NCI-H2227 treated with DMSO at 0.1 percent for 48 hours (cell line): ENCODE data around the gene GATAD2B.
A peak's percentile ranks its signal among the peaks of the same experiment; 100 is the strongest.
"Not testable (repeated sequence)": the region's sequence is repeated elsewhere in the genome, so short reads cannot be mapped to it uniquely, and the experiment has no call there.

ENCODE experiments used
- DNase-seq: peaks from one replicate; lab custom pipeline; 2025; lab: John Stamatoyannopoulos, UW

Gene GATAD2B

DNA sequence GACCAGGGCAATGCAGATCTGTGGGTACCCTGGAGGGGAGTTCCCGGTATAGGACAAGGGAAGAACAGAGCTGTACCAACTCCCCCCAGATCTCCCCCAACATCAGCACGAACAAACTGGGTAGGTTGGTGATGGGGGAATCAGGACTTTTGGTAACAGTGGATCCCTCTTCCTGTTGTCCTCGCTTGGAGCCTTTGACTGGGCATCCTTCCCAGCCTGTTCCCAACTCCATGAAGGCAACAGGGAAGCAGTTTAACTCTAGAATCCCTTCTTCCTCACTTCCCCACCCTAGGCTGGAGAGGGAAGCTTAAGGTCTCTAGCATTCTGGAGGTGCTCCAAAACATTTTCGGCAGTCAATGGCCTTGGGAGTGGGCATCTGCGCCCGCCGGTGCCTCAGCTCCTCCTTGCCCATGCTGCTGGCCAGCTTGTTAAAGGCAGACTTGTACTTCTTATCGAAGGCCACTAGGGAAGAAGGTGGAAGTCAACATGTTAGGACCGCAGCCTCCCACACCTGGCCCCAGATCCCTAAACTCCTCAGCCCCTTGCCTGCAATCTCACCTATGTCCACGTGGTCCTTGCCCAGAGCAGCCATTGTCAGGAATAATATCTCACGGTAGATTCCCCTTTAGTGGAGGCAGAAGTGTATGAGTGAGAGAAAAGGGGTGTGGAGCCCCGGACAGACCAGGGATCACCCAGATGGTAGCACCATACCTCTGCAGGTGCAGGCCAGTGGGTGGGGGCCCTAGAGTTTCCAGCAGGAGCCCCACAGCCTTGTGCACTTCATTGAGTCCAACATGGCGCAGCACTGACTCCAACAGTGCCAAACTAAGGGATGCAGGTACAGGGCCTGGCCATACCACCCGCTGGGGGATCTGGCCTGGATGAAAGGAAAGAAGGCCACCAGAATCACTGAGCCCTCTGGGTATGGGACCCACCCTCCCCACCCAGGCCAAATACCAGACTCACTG lies 7.5 kb upstream of the GATAD2B start:
- no peak for DNase-seq

DNA sequence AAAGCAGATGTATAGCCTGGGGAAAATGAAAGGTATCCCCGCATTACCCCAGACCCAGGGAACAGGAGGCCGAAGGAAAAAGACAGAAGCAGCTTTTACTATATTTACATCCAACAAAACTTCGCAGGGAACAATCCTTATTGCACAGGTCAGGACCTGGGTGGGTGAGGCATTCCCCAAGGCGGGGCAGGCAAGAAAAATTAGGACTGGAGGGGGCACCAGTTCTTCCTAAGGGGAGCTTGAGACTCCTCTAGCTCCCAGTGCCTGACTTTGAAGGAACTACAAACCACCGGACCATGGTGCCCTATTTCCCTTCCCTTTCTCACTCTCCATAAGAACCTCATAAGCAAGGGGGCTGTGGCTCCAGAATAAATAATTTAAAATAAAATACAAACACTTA lies 6.7 kb upstream of the GATAD2B start:
- DNase-seq = no peak

DNA sequence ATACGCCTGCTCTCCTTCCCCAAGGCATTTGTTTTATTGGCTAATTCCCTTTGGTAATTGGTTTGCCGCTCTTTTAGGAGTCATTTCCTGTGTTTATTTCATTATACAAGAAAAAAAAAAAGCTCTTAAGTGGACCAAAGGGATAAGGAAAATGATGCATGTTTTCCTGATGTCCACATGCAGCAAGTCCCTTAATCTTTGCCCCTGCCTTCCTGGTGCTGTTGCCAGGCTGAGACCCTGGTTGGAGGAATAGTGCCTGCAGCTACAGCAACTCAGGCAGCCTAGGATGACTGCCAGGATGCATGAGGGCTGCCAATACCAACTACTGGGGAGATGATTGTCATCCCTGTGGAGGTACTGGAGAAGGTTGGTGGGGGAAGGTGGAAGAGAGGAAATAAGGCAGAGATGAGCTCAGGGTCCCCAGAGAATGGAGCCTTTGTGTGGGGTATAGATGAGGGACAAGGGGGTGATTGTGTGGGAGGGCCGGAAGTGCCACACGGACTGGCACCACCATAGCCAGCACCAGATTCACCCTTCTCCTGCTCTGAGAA lies 6.1 kb upstream of the GATAD2B start:
- DNase-seq = no peak

DNA sequence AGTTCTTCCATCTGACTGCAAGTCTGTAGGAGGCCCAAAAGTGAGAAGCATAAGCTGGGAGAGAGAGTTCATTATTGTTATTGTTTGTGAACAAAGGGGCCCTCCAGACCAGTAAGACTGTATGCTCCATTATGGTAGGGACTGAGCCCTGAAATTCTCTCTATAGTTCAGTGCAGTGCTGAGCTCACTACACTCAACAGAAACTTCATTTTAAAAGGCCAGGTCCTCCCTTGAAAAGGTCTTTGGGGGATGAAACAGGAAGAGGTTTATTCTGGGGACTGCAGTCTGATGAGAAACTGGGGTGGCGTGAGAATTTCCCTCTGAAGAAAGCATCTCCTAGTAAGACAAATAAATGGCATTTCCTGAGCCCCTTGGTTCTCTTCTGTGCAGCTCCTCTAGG lies 5.5 kb upstream of the GATAD2B start:
- no peak for DNase-seq

DNA sequence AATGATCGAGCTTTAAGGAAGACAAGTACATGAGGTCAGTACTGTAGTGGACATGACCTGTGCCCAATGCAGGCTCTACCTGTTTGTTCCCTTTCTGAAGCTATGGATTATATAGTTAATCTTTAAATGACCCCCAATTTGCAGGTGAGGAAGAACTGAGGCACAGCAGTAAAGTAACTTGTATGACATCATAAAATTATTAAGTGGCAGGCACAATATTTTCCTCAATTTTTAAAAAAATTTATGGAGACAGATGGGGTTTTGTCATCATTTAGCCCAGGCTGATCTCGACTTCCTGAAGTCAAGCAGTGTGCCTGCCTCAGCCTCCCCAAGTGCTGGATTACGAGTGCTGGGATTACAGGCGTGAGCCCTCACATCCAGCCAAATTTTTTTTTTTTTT lies 3.6 kb upstream of the GATAD2B start:
- no peak for DNase-seq

DNA sequence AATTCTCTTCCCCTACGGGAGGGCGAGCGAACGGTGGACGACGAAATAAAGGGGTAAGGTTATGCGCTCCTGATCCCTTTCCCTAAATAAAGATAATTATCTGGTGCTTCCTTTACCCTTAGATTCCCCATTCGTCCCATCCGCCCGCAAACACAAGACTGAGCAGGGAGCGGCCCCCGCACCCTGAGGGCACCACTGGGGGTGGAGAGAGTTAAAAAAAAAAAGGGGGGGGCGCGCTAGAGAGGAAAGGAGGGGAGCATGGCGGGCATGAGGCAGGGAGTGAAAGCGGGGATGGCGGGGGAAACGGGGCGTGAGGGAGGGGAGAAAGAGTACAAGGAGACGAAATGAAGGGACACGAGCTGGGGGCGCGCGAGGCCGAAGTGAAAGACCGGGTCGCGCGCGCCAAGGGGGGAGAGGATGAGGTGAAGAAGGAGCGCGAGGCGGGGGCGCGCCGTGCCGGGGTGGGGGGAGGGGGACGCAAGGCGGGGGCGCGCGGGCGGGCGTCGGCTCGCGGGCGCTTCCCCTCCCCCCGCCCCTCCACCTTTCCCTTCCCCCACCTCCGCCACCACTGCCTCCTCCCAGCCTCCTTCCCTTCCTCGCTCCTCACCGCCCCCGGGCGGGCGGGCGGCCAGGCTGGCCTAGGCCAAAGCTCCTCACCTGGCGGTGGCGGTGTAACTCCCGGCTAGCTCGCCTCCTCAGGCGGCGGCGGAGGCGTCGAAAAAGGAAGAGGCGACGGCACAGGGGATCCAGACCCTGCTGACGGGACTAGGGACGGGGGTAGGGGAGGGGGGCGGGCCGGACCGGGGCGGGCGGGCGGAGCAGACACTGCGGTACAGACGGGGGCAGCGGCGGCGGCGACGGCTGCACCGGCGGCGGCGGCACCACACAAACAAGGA lies 448 bp downstream of the GATAD2B start:
- DNase-seq = peak; percentile 43

DNA sequence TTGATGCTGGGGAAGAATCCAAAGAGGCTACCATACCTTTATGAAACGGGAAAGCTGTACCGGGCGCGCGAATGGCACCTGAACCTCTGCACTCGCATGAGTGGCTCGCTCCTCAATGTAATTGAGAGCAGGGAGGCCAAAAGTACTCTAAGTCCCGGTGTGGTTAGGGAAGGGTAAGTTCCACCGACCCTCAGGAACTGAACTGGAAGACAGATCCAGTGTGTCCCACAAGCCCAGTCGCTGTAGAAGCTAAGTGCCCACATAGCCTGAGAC lies 1.0 kb downstream of the GATAD2B start:
- DNase-seq = no peak

DNA sequence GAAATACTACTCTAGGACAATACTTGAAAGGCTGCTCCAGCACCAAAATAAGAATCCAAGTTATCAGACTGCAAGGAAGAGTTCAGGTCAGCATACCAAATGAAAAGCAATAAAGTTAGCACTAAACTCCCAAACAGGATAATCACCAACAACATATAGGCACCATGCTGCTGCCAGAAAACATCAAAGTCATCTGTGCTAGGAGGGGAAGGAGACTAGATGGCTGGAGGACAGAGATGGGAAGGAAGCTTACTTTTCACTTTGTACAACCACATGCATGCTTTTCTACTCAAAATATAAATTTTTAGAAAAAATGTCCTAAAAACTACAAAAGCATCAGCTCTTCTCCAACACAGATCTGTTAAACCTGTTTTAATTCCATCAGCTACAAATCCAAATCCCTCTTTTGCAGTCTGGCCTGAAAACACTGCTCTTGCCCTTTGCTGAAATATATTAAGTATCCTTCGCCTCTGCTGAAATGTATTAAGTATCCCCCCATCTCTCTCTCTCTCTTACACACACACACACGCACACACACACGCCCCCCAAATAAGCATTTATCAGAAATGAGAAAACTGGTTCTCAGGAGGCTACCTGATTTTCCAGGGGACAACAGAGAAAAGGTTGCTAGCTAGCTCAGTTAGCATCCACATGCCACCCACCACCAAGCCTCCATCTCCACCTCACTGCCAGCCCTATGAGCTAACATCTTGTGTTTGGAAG lies 1.5 kb downstream of the GATAD2B start:
- DNase-seq = no peak

DNA sequence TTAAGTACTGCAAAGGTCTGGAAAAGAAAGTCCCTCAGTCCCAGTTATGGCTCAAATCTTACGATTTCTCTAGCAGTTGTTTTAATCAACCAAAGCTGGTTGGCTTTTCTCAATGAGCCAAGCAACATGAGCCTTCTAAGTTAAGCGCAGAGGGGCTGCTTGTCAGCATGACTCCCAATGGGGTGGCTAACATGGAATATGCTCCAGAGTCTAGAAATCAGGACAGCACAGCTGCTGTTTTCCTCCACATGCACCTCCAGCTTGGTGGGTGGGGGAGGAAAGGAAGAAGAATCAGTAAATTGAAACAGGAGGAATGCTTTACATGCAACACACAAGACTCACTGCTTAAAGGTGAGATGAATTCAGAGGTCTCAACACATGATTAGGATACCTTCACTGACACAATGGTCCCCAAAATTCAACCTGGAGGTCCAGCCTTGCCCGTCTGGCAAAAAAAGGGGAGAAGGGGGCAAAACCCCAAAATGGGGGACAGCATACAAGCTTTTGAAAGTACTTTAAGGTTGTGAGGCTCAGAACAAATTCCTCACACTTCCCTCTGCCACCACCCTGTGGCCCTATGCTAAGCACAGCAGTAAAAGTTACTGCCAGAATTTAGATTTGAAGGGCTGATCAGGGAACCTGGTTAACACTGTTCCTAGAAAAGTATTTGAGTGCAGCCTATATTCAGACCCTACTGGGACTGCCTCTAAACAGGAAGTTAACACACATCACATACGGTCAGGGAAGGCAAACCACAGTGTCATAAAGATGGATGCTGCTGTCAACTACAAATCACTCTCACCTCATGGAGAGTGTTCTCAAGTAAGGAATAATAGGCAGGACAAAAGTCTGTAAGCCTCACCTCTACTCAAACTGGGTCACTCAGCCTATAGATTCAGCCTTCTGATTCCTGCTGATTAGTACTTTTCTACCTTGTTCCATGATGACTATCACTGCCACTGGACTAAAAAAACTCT lies 2.6 kb downstream of the GATAD2B start:
- no peak for DNase-seq

DNA sequence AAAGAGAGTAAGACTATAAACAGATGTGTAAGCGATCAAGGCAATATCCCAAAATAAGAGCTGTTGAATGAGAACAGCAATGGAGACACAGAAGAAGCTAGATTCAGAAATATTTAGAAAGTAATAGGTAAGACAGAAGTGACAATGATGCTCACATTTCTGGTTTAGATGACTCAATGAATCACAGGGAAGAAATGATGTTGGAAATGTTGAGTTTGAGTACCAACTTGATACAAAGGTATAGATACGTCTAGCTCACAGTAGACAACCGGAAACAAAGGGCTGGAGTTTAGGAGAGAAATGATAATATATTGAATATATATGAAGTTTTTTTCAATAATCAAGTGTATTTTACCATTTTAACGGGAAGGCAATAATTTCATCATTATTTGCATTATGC lies 6.5 kb downstream of the GATAD2B start:
- DNase-seq = no peak

DNA sequence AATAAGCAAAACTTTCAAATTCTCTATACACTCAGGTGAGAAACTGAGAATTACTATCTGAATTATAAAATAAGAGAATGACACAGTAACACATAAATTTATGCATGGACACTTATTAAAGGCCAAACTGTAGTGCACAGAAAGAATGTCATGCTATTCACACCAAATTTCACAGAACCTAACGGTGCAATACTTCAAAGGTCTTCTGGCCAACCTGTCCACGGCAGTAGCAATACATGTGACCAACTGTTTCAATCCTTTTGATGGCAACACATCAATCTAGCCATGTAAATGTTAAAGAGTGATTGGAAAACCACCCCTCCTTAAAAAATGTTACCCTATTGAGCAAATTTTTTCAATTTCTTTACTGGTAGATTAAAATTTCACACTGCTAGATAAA lies 10.4 kb downstream of the GATAD2B start:
- DNase-seq = no peak

DNA sequence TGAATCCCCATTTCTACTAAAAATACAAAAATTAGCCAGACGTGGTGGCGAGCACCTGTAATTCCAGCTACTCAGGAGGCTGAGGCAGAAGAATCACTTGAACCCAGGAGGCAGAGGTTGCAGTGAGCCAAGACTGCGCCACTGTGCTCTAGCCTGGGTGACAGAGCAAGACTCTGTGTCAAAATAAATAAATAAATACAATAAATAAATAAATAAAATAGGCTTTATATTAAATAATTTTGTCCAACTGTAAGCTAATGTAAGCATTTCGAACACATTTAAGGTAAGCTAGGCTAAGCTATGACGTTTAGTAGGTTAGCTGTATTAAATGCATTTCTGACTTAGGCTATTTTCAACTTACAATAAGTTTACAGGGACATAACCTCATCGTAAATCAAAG lies 12.2 kb downstream of the GATAD2B start:
- DNase-seq = not testable (repeated sequence)

DNA sequence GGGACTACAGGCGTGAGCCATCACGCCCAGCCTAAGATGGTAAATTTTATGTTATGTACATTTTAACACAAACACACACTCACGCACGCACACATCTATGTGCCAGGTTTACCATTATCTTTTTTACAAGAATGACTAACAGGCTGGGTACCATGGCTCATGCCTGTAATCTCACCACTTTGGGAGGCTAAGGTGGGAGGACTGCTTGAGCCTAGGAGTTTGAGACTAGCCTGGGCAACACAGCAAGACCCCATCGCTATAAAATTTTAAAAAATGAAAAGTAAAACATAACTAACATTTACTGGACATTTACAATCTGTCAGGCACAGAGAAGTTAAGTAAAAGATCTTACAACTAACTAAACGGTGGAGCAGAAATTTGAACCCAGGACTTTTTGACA lies 14.7 kb downstream of the GATAD2B start:
- DNase-seq = no peak

DNA sequence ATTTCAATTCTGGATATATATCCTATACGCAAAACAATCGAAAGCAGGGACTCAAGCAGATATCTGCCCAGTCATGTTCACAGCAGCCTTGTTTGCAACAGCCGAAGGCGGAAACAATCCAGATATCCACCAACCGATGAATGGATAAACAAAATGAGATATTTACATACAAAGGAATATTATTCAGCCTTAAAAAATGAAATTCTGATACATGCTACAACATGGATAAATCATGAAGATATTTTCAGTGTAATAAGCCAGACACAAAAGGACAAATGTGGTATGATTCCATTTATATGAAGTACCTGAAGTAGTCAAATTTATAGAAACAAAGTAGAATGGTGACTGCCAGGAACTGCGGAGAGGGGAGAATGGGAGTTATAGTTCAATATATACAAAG lies 15.6 kb downstream of the GATAD2B start:
- DNase-seq = no peak

DNA sequence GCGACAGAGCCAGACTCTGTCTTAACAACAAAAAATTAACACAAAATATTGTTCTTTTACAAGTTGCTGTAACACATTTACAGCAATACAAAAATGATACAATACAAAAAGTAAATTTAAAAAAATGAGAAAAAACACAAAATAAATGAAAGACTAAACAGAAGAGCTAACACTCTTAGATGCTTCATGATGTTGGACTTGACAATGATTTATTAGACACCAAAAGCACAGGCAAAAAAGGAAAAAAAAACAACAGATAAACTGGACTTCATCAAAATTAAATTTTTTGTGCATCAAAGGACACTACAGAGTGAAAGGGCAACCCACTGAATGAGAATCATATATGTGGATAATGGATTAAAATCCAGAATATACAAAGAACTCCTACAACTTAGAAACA lies 16.4 kb downstream of the GATAD2B start:
- DNase-seq = no peak

DNA sequence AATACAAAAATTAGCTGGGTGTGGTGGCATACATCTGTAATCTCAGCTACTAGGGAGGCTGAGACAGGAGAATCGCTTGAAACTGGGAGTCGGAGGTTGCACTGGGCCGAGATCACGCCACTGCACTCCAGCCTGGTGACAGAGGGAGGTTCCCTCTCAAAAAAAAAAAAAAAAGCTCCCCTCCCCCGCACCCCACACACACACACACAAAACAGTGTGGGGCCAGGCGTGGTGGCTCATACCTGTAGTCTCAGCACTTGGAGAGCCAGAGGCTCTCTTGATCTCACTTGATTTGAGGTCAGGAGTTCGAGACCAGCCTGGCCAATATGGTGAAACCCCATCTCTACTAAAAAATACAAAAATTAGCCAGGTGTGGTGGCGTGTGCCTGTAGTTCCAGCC lies 16.9 kb downstream of the GATAD2B start:
- DNase-seq = not testable (repeated sequence)

DNA sequence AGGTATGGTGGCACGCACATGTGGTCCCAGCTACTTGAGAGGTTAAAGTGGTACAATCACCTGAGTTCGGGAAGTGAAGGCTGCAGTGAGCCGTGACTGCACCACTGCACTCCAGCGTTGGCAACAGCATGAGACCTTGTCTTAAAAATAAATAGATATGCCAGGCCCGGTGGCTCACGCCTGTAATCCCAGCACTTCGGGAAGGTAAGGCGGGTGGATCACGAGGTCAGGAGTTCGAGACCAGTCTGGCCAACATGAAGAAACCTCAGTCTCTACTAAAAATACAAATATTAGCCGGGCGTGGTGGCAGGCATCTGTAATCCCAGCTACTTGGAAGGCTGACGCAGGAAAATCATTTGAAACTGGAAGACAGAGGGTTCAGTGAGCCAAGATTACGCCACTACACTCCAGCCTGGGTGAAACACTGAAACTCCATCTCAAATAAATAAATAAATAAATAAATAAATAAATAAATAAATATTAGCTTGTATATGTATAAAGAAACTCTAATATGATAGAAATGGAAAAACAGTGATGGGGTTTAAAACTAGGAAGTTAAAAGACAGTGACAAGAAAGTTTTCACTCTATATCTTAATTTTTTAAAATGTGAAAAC lies 18.8 kb downstream of the GATAD2B start:
- DNase-seq = no peak

DNA sequence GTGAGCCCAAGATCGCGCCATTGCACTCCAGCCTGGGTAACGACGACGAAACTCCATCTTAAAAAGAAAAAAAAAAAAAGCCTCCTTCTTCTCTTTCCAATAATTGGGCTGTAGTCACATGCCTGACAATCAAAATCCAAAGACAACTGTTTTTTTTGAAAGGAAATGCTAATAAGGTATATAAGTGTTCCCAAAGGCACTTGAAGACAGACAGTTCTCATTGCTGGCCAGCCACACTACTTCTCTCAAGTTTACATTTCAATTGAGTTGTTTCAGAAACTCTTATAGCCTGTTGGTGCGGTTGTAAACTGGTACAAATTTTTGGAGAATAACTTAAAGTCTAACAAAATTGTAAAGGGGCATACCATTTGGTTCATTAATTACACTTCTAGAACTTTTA lies 23.3 kb downstream of the GATAD2B start:
- no peak for DNase-seq

DNA sequence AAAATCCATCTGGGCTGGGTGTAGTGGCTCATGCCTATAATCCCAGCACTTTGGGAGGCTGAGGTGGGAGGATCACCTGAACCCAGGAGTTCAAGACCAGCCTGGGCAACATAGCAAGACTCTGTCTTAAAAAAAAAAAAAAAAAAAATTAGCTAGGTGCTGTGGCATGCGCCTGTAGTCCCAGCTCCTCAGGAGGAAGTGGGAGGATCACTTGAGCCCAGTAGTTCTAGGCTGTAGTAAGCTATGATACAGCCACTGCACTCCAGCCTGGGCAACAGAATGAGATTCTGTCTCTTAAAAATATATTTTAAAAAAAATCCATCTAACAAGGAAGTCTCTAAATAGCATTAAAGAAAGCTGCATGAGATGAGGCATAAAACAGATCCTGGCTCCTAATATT lies 26.9 kb downstream of the GATAD2B start:
- DNase-seq = not testable (repeated sequence)

DNA sequence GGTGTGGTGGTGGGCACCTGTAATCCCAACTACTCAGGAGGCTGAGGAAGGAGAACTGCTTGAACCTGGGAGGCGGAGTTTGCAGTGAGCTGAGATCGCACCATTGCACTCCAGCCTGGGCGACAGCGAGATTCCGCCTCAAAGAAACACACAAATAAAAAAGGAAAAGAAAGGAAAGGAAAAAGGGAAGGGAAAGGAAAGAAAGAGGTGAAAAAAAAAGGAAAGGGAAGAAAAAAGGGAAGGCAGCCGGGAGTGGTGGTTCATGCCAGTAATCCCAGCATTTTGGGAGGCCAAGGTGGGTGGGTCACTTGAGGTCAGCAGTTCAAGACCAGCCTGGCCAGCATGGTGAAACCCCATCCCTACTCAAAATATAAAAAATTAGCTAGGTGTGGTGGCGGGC lies 31.7 kb downstream of the GATAD2B start:
- DNase-seq = not testable (repeated sequence)

DNA sequence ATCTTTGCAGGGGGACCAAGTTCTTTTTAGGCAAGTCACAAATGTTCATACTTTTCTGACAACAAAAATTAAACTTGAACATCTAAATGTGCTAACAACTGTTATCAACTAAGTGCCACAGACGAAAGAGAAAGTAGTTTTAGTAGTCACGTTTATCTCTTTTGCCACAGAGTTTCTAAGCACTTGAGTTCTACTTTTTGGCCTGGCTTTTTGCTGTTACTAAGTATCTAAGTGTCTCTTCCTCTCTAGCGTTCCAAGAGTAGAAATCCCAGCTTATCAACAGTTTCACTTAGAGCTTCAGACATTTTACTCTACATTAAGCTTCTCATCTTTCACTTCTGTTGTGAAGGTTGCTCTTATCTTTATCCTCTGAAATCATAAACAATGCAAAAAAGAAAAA lies 34.2 kb downstream of the GATAD2B start:
- no peak for DNase-seq
